HG02759 (cell line): ENCODE results near the gene TMEM175.
"Not testable (repeated sequence)": the region's sequence is repeated elsewhere in the genome, so short reads cannot be mapped to it uniquely, and the experiment has no call there.

Source experiments
- ATAC-seq: cut with Tn5 transposase; IDR thresholded peaks from one replicate; pipeline ENCODE4 v1.9.1; 2021; ENCODE audit warnings: mild to moderate bottlenecking, moderate library complexity; ENCODE audit not compliant: unreplicated experiment

Gene TMEM175

GRCh38 chr4:970046-970745, 37.9 kb downstream of the TMEM175 start:
- no peak for ATAC-seq

GRCh38 chr4:970854-971520, 38.7 kb downstream of the TMEM175 start:
- ATAC-seq = no peak

GRCh38 chr4:971666-972500, 39.6 kb downstream of the TMEM175 start:
- ATAC-seq = no peak

DNA sequence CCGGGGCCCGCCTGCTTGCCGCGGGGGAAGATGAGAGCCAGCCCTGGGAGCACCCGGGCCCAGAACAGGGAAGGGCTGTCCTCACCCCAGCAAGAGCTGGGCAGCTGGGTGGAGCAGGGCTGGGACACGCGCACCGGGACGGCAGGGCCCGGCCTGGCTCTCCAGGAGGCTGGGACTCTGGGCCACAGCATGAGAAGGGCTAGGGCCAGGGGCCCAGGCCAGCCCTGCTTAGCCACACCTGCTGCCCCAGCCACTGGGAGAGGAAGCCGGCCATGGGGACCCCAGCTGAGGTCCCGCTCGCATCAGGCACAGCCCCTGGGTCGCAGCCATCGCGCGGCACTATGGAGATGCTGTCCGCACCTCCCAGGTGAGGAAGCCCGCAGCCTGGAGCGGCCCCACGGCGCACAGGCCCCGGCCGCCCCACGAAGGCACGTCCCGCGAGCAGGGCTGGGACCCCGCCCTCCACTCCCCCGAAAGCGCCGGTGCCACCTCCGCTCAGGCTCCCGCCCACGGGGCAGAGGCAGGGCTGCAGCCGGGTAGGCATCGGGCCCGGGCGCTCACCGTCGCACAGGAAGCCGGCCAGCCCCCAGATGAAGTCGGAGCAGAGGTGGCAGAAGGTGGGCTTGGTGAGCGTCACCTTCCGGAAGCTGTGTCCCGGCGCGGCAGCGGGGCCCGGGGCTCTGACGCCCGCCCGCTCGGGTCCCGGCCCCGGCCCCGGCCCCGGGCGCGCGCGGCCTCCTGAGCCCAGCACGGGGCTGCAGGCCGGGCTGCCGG, 40.6 kb downstream of the TMEM175 start:
- peak; percentile 47 for ATAC-seq

- ATAC-seq = peak; percentile 81
These were observed 41.5 kb downstream of the TMEM175 start, which contains the start of gene DGKQ for GRCh38 chr4:973431-974397. Gene DGKQ (minus strand): TSS chr4:973569. CDS start chr4:973482, 87 bp downstream.

DNA sequence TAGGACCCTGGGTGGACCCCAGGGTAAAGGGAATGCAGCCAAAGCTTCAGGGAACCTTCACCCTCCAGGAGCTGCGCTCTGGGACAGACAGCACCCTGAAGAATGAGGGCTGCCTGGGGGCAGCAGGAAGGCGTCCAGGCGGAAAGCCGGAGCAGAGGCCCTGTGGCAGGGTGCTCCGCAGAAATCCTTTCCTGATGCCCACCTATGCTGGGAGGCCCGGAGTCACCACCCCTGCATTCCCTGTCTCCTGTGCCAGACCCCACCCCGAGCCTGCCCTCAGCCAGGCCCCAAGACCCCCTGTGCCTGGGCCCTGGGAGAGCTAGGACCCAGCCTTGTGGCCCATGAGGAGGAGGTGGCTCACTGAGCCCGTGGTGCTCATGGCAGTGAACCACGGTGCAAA, 42.4 kb downstream of the TMEM175 start:
- no peak for ATAC-seq

DNA sequence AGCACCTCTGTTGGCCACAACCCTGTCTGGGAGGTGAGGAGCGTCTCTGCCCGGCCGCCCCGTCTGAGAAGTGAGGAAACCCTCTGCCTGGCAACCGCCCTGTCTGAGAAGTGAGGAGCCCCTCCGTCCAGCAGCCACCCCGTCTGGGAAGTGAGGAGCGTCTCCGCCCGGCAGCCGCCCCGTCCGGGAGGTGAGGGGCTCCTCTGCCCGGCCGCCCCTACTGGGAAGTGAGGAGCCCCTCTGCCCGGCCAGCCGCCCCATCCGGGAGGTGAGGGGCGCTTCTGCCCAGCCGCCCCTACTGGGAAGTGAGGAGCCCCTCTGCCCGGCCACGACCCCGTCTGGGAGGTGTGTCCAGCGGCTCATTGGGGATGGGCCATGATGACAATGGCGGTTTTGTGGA, 43.8 kb downstream of the TMEM175 start:
- ATAC-seq = not testable (repeated sequence)

GRCh38 chr4:978957-979701, 46.9 kb downstream of the TMEM175 start:
- ATAC-seq = no peak

DNA sequence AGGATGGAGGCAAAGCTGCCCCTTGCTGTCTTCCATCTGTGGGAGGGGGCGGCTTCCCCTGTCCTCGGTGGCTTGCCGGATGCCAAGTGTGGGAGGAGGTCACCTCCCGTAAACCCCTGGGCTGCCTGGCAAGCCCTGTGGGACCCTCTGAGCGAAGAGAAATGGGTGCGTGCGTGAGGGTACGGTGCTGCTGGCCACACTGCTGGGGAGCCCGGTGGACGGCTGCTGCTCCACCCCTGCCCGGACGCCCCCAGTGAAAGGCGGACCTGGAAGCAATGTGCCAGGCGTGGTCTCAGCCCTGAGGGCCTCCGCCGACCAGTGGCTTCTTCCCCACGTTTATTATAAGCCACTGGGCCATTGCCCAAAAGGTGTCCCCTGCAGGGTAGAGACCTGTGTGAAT, 50.0 kb downstream of the TMEM175 start:
- no peak for ATAC-seq

- no peak for ATAC-seq
These were observed 50.6 kb downstream of the TMEM175 start for GRCh38 chr4:982814-983213.

GRCh38 chr4:984336-985054, 52.2 kb downstream of the TMEM175 start:
- no peak for ATAC-seq

DNA sequence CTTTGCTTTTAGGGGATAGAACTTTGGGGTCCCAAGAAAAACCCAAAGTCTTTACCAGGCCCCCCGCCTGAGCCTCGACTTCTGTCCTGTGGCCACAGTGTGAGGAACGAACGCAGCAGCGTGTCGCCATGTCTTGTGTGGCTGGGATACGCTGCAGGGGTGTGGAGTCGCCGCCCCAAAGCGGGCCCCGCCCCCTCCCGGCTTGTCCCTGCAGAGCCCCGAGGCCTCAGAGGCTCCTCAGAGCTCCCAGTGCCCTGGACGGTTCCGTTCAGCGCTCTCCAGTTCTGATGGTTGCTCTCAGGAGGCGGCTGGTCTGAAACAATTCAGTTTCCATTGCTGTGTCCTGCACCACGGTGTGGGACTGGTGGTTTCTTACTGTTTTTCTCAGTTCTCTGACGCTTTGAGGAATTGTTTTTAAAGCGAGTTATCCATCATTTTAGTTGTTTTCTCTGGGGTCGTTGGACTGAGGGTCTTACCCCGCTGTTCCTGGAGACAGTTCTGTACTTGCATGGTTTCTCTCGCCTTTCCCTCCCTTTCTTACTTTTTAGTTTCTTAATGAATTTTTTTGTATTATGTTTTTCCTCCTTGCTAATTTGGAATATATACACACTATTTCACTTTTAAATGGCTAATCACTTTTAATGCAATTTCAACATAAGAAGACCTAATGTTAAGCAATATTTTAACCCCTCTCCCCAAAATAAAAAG, 53.0 kb downstream of the TMEM175 start:
- ATAC-seq = no peak

- peak; percentile 16 for ATAC-seq
These were observed 54.2 kb downstream of the TMEM175 start for GRCh38 chr4:986428-986878.

DNA sequence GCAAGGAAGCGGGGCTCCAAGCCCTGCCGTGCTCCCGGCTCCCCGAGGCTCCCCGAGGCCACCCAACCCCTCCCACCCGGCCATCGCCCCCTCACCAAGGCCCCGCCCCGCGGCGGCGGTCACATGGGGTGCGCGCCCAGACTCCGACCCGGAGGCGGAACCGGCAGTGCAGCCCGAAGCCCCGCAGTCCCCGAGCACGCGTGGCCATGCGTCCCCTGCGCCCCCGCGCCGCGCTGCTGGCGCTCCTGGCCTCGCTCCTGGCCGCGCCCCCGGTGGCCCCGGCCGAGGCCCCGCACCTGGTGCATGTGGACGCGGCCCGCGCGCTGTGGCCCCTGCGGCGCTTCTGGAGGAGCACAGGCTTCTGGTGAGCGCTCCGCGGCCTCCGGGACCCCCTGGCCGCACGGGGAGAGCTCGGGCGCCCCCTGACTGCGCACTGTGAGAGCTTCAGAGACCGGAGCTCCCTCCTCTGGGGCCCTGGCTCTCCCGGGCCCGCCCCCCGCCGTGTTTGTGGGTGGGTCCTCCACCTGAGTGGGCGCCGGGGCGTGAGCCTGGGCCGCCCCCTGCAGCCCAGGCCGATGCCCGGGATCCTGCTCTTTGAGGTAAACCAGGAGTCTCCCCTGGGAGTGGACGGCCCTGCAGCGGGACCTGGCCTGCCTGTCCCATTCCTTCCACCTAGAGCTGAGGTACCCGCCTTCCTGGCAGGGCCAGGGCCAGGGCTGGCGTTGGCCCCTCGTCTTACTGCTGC, 54.8 kb downstream of the TMEM175 start, which contains the start of gene IDUA:
TSS of gene IDUA (plus strand) at position 166 of the 745 bp plus-strand sequence. CDS start at position 207, 41 bp downstream.
- ATAC-seq = peak; percentile 77

DNA sequence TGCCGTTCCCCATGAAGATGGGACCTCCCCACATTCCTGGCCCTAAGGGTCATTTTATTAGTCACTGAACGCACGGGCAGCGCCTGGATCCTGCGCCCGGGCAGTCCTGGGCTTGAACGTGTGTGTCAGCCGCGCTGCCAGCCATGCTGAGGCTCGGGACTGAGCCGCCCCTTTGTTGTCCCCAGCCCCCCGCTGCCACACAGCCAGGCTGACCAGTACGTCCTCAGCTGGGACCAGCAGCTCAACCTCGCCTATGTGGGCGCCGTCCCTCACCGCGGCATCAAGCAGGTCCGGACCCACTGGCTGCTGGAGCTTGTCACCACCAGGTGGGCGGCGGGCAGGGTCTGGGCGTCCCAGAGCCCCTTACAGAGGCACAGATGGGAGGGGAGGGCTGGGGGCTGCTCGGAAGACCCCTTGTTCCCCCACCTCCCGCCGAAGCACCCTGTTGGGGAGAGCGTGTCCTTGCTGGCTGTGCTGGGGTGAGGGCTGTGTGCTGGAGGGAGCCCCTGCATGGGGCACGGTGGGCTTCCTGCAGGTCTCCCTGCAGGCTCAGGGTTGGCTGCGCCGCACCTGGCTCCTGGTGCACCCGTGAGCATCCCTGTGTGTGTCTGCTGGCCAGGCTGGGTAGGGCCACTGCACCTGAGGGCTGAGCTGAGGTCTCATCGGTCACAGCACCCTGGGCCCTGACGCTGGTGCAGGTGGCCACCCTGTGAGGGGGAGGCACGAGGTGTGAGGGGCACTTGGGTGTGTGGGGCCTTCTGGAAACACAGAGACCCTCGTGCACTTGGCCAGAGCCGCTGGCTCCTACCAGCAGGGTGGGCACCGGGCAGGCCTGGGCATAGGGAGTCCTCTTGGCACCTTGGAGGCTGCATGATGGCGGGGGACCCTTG, 55.6 kb downstream of the TMEM175 start:
- ATAC-seq = no peak
